GM19193 (cell line): ENCODE data around the gene LRRC43.

Experiments used
- POLR2A ChIP-seq: IDR thresholded peaks from 4 replicates; pipeline ENCODE4 v1.6.1; 2011; ENCODE audit not compliant: insufficient read depth, insufficient read length; ENCODE audit errors: extremely low read depth

Gene LRRC43

GRCh38 chr12:122171399-122171798, 11.5 kb upstream of the LRRC43 start:
- no peak for TF ChIP-seq POLR2A

- TF ChIP-seq POLR2A = no peak
Observed at GRCh38 chr12:122172262-122172939, 10.5 kb upstream of the LRRC43 start.

- TF ChIP-seq POLR2A = no peak
Observed at GRCh38 chr12:122174155-122174845, 8.6 kb upstream of the LRRC43 start, which contains the start of gene IL31. IL31 (minus strand) TSS chr12:122174221; CDS start chr12:122174172, 49 bp downstream.

GRCh38 chr12:122183588-122183940, 641 bp downstream of the LRRC43 start:
- TF ChIP-seq POLR2A = no peak

GRCh38 chr12:122184517-122184916, 1.6 kb downstream of the LRRC43 start:
- TF ChIP-seq POLR2A = no peak

- no peak for TF ChIP-seq POLR2A
Observed at GRCh38 chr12:122185079-122185478, 2.2 kb downstream of the LRRC43 start.

GRCh38 chr12:122185494-122186082, 2.7 kb downstream of the LRRC43 start:
- no peak for TF ChIP-seq POLR2A

GRCh38 chr12:122187466-122187865, 4.5 kb downstream of the LRRC43 start:
- no peak for TF ChIP-seq POLR2A

- TF ChIP-seq POLR2A = no peak
Observed at GRCh38 chr12:122189626-122190475, 6.9 kb downstream of the LRRC43 start.

GRCh38 chr12:122190842-122191668, 8.1 kb downstream of the LRRC43 start:
- TF ChIP-seq POLR2A = no peak

GRCh38 chr12:122192441-122192840, 9.5 kb downstream of the LRRC43 start:
- TF ChIP-seq POLR2A = no peak

- no peak for TF ChIP-seq POLR2A
Observed at GRCh38 chr12:122194804-122195203, 11.9 kb downstream of the LRRC43 start.

- no peak for TF ChIP-seq POLR2A
Observed at GRCh38 chr12:122195405-122195804, 12.5 kb downstream of the LRRC43 start.

GRCh38 chr12:122197612-122197966, 14.7 kb downstream of the LRRC43 start:
- no peak for TF ChIP-seq POLR2A
